PFSK-1 (cell line): ENCODE measurements around the gene HTRA3.

ENCODE experiments used
- FOXP2 ChIP-seq: optimal IDR thresholded peaks from 2 replicates; pipeline ENCODE3; 2011; ENCODE audit warnings: borderline replicate concordance, control low read depth, inconsistent platforms; ENCODE audit not compliant: insufficient read depth; ENCODE audit errors: extremely low read length, extremely low read depth
- POLR2AphosphoS5 ChIP-seq: IDR thresholded peaks from 2 replicates; pipeline ENCODE4 v1.6.1; 2012; ENCODE audit warnings: low read depth, mild to moderate bottlenecking, control low read depth, low read length, moderate library complexity
- REST ChIP-seq, 2 experiments: IDR thresholded peaks; 2 replicates each; pipeline versions ENCODE4 v1.6.1 to v1.8.0; 2011 to 2012; ENCODE audit warnings: low read depth in 2 of 2, low read length in 2 of 2, control low read depth in 1 of 2, inconsistent platforms in 1 of 2, mild to moderate bottlenecking in 1 of 2, moderate library complexity in 1 of 2; ENCODE audit not compliant: insufficient read depth in 1 of 2
- SIN3A ChIP-seq: IDR thresholded peaks from 2 replicates; pipeline ENCODE4 v1.6.1; 2012; ENCODE audit warnings: mild to moderate bottlenecking, low read length, moderate library complexity, borderline replicate concordance; ENCODE audit not compliant: insufficient read depth
- TAF1 ChIP-seq: IDR thresholded peaks from 2 replicates; pipeline ENCODE4 v1.6.1; 2012; ENCODE audit warnings: low read length, control low read depth, borderline replicate concordance; ENCODE audit not compliant: insufficient read depth

The HTRA3 gene

GRCh38 chr4:8267077-8267476, 2.5 kb upstream of the HTRA3 start:
- TF ChIP-seq TAF1 (no peak), REST (IDR thresholded peaks at IDR 0.05; ENCODE audit: insufficient read depth in 1 of 2, low read depth in 2 of 2, low read length in 2 of 2) (no peak), SIN3A (no peak), FOXP2 (no peak), POLR2AphosphoS5 (no peak)

DNA sequence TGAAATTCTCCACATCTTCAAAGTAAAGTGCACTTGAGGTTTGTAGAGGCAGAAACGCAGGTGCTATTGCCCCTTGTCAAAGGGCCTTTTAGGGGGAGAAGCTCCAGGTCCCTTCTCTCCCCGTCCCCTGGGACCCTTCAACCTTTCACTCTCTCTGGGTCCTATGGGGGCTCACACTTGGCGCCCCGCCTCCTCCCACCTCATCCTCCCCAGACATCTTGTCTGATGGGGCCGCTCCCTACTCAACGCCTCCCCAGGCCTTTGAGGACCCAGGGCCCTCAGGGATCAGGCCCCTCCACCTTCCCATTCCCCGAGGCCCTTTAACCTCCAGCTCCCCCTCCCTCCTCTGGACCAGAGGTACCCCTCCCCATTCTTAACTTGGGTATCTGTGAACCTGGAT, 1.3 kb upstream of the HTRA3 start:
- no peak for TF ChIP-seq SIN3A
- no peak for TF ChIP-seq TAF1
- no peak for TF ChIP-seq FOXP2
- no peak for TF ChIP-seq POLR2AphosphoS5
- no peak for TF ChIP-seq REST (IDR thresholded peaks at IDR 0.05; ENCODE audit: insufficient read depth in 1 of 2, low read depth in 2 of 2, low read length in 2 of 2)

- no peak for TF ChIP-seq SIN3A
- no peak for TF ChIP-seq REST (IDR thresholded peaks at IDR 0.05; ENCODE audit: insufficient read depth in 1 of 2, low read depth in 2 of 2, low read length in 2 of 2)
- no peak for TF ChIP-seq POLR2AphosphoS5
- TF ChIP-seq FOXP2: no peak
- no peak for TF ChIP-seq TAF1
These were observed 536 bp upstream of the HTRA3 start for GRCh38 chr4:8268901-8269534.

DNA sequence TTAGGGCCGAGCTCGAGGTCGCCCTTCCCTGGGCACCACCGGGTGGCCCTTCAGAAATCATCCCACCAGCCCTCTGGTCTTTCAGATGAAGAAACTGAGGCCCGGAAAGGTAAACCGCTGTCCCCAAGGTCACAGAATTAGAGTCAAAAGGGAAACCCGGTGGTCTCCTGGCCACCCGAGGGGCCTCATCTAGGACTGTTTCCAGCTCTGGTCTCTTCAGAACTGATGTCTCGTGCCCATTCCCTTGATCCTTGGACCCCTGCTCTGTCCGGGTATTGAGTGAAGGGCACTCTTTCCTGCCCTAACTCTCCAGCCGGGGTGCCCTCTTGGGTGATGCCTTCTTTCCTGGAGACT, 841 bp downstream of the HTRA3 start:
- no peak for TF ChIP-seq POLR2AphosphoS5
- no peak for TF ChIP-seq FOXP2
- TF ChIP-seq SIN3A: no peak
- no peak for TF ChIP-seq REST (IDR thresholded peaks at IDR 0.05; ENCODE audit: insufficient read depth in 1 of 2, low read depth in 2 of 2, low read length in 2 of 2)
- TF ChIP-seq TAF1: no peak
